HFFc6 (cell line): Measurements from ENCODE around the gene RBMXL2. TPM values are rescaled to one million over a fixed set of nuclear protein-coding genes. Genes with fewer than 3 reads are reported as not detected.

Experiments used
- DNase-seq: peaks from one replicate; pipeline ENCODE4 v3.0.0-alpha.2; 2018
- H3K27ac Mint-ChIP-seq: 2 replicates; pipeline ENCODE4 v1.8.0; 2020; ENCODE audit warnings: mild to moderate bottlenecking, mixed read lengths
- H3K27me3 Mint-ChIP-seq: 2 replicates; pipeline ENCODE4 v1.8.0; 2021; ENCODE audit warnings: mild to moderate bottlenecking, moderate library complexity, mixed read lengths; ENCODE audit not compliant: insufficient read depth
- H3K36me3 Mint-ChIP-seq: 2 replicates; pipeline ENCODE4 v1.8.0; 2021; ENCODE audit warnings: low read depth, mixed read lengths
- H3K4me1 Mint-ChIP-seq: 2 replicates; pipeline ENCODE4 v1.8.0; 2020; ENCODE audit warnings: low read depth, mixed read lengths
- H3K4me3 Mint-ChIP-seq: 2 replicates; pipeline ENCODE4 v1.8.0; 2020; ENCODE audit warnings: mild to moderate bottlenecking, moderate library complexity, mixed read lengths
- H3K9me3 Mint-ChIP-seq: 2 replicates; pipeline ENCODE4 v1.8.0; 2020; ENCODE audit warnings: mild to moderate bottlenecking, mixed read lengths
- CTCF ChIP-seq: fragments of 200-600 bp; sonication (generic); IDR thresholded peaks from 2 replicates; pipeline ENCODE4 v1.5.0; 2021; ENCODE audit warnings: antibody characterized with exemption, mild to moderate bottlenecking
- long read RNA-seq: library from polyadenylated mRNA; unstranded; transcript quantifications from one replicate; pipeline ENCODE4 v2.0.0, GENCODE V29; 2019
- total RNA-seq, 6 experiments: library from RNA; stranded (reverse); fragmentation: NEBNext Ultra II Directional; extraction: Animal tissue kit (Norgen Biotek cat#: 25700); gene quantifications; 2 replicates in 1 of 6; 3 replicates in 5 of 6; pipeline ENCODE4 v1.2.3, GENCODE V29; 2021

The RBMXL2 gene
- total RNA-seq: not detected
- long read RNA-seq: 0 reads

- Mint-ChIP-seq H3K9me3 (peaks cover 5% of the 10 kb centered on the region; the same call in 1 of the 2 replicates), H3K36me3 (no peaks in the 10 kb centered on the region), H3K27ac (no peak within 1 kb of the TSS), H3K27me3 (no peaks in the 10 kb centered on the region; the same call in 1 of the 2 replicates), H3K4me3 (no peak within 1 kb of the TSS), H3K4me1 (no peaks in the 10 kb centered on the region)
- TF ChIP-seq CTCF: no peak
- no peak for DNase-seq
These were observed at the start of gene RBMXL2 for GRCh38 chr11:7088921-7089320. Gene RBMXL2 (plus strand): TSS chr11:7088998. CDS start chr11:7089121, 123 bp downstream.

GRCh38 chr11:7046474-7047175 lies 42.2 kb upstream of the RBMXL2 start:
- no peaks in the 10 kb centered on the region for H3K36me3 Mint-ChIP-seq
- TF ChIP-seq CTCF: no peak
- no peak overlapping the region for H3K27ac Mint-ChIP-seq
- peaks cover 9% of the 10 kb centered on the region for H3K4me1 Mint-ChIP-seq
- H3K4me3 Mint-ChIP-seq: no peak overlapping the region
- no peaks in the 10 kb centered on the region; the same call in 1 of the 2 replicates for H3K27me3 Mint-ChIP-seq
- DNase-seq: peak; percentile 36
- H3K9me3 Mint-ChIP-seq: no peaks in the 10 kb centered on the region

GRCh38 chr11:7050191-7050590 lies 38.6 kb upstream of the RBMXL2 start:
- Mint-ChIP-seq H3K27me3 (no peaks in the 10 kb centered on the region), H3K4me1 (peaks cover 9% of the 10 kb centered on the region), H3K4me3 (no peak overlapping the region), H3K36me3 (no peaks in the 10 kb centered on the region), H3K27ac (no peak overlapping the region), H3K9me3 (no peaks in the 10 kb centered on the region)
- DNase-seq: no peak
- no peak for TF ChIP-seq CTCF

GRCh38 chr11:7056828-7057513 lies 31.8 kb upstream of the RBMXL2 start:
- Mint-ChIP-seq H3K4me3 (no peak overlapping the region), H3K27ac (no peak overlapping the region), H3K9me3 (no peaks in the 10 kb centered on the region), H3K4me1 (no peaks in the 10 kb centered on the region), H3K27me3 (no peaks in the 10 kb centered on the region), H3K36me3 (no peaks in the 10 kb centered on the region)
- no peak for TF ChIP-seq CTCF
- DNase-seq: no peak

- no peak for DNase-seq
- no peak for TF ChIP-seq CTCF
- Mint-ChIP-seq H3K27ac (no peak overlapping the region), H3K9me3 (no peaks in the 10 kb centered on the region), H3K36me3 (no peaks in the 10 kb centered on the region), H3K27me3 (no peaks in the 10 kb centered on the region; the same call in 1 of the 2 replicates), H3K4me1 (no peaks in the 10 kb centered on the region), H3K4me3 (no peak overlapping the region)
These were observed 31.2 kb upstream of the RBMXL2 start for GRCh38 chr11:7057641-7058040.
